ENCODE data around the gene NECTIN2. TPM values are rescaled to one million over a fixed set of nuclear protein-coding genes. Genes with fewer than 3 reads are reported as not detected.

The NECTIN2 gene
- polyA plus RNA-seq, 3 donors, result 5.6 to 18.2 (median 9.3) TPM

DNA sequence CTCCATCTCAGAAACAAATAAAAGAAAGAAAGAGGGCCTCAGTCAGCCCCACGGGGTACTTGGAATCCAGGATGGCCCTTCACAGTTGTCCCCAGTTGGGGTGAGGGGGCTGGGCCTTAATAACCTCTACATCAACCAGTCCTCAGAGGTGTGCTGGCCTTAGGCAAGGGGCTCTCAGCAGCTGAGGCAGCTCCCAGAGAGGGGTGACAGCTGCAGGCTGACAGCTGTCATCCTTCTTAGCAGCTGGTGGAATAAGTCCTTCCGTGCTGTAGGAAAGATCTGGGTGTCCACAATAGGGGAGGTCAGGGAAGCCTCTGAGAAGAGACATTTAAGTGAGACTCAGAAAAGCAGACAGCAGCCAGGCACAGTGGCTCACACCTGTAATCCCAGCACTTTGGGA is 29.8 kb upstream of the NECTIN2 start:
- no peak overlapping the region for H3K4me3 Mint-ChIP-seq
- H3K4me1 Mint-ChIP-seq, result no peaks in the 10 kb centered on the region
- H3K36me3 Mint-ChIP-seq, result no peaks in the 10 kb centered on the region
- H4K20me1 ChIP-seq (ENCODE audit: insufficient read depth, low read length), result no peaks in the 10 kb centered on the region
- intact Hi-C loops (cut with micrococcal nuclease), result no loop called here
- no CpG with 5 or more reads among the region's 2 CpGs for WGBS (ENCODE audit: insufficient coverage)
- no peaks in the 10 kb centered on the region for H3K9me3 ChIP-seq (replicated peaks in 1 of 2; ENCODE audit: control insufficient read depth in 1 of 2, insufficient read depth in 1 of 2, low read length in 2 of 2)
- no peaks in the 10 kb centered on the region for H3K79me2 ChIP-seq (ENCODE audit: insufficient read depth, low read length)
- H3K4me2 ChIP-seq (replicated peaks; ENCODE audit: extremely low read depth, low read length, poor library complexity, severe bottlenecking), result no peak overlapping the region
- TF ChIP-seq, protein P1, sequence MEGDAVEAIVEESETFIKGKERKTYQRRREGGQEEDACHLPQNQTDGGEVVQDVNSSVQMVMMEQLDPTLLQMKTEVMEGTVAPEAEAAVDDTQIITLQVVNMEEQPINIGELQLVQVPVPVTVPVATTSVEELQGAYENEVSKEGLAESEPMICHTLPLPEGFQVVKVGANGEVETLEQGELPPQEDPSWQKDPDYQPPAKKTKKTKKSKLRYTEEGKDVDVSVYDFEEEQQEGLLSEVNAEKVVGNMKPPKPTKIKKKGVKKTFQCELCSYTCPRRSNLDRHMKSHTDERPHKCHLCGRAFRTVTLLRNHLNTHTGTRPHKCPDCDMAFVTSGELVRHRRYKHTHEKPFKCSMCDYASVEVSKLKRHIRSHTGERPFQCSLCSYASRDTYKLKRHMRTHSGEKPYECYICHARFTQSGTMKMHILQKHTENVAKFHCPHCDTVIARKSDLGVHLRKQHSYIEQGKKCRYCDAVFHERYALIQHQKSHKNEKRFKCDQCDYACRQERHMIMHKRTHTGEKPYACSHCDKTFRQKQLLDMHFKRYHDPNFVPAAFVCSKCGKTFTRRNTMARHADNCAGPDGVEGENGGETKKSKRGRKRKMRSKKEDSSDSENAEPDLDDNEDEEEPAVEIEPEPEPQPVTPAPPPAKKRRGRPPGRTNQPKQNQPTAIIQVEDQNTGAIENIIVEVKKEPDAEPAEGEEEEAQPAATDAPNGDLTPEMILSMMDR (IDR thresholded peaks at IDR 0.05), result no peak
- no peak overlapping the region for H3K4me3 ChIP-seq (replicated peaks in 1 of 3; ENCODE audit: low read depth in 2 of 3, low read length in 3 of 3)
- no peak overlapping the region for H3K27ac ChIP-seq (ENCODE audit: low read depth in 1 of 2, low read length in 2 of 2)
- H3K9ac ChIP-seq (ENCODE audit: insufficient read depth, low read length, poor library complexity, severe bottlenecking), result no peak overlapping the region
- no peaks in the 10 kb centered on the region for H3K36me3 ChIP-seq (replicated peaks in 1 of 2; ENCODE audit: control insufficient read depth in 1 of 2, insufficient read depth in 2 of 2, low read length in 2 of 2)
- H3K27ac Mint-ChIP-seq, result no peak overlapping the region
- peaks cover 4 to 8% (median 4%) of the 10 kb centered on the region in 3 donors for H3K27me3 Mint-ChIP-seq (ENCODE audit: low read depth in 3 of 3)
- no peaks in the 10 kb centered on the region for H3K4me1 ChIP-seq (ENCODE audit: control insufficient read depth in 1 of 2, insufficient read depth in 2 of 2, low read length in 2 of 2)
- no peaks in the 10 kb centered on the region for H3K27me3 ChIP-seq (ENCODE audit: control insufficient read depth in 2 of 2, insufficient read depth in 2 of 2, low read length in 2 of 2)
- H3K9me3 Mint-ChIP-seq, result no peaks in the 10 kb centered on the region
- no peak for DNase-seq
- no peak overlapping the region for H2AFZ ChIP-seq (ENCODE audit: insufficient read depth, low read depth, low read length, poor library complexity, severe bottlenecking)

DNA sequence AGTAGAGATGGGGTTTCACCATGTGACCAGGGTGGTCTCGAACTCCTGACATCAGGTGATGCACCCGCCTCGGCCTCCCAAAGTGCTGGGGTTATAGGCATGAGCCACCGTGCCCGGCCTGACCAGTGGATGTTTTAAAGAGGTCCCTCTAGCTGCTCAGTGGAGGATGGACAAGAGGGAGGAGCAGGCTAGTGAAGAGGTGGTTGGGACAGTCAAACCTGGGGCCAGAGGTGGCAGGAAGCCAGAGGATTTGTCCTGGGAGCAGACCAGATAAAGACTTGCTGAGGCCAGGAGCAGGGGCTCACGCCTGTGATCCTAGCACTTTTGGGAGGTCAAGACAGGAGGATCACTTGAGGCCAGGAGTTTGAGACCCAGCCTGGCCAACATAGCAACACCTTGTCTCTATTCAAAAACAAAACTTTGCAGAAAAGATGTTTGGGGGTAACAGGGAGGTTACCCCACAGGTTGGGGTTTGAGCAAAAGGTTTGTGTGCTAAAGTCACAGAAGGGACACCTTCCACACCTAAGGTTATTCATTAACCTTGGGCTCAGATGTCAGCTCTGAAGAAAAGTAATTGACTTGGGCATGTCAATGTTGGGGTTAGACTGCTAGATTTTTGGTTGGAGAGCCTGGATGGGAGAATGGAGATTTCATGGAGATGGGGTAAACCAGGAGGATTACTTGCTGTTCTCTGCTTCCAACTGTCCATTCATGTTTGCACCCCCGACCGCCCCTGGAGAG is 28.2 kb upstream of the NECTIN2 start:
- H3K27ac Mint-ChIP-seq, result peak overlapping the region in 1 of 7 donors; percentile 35
- H3K4me3 ChIP-seq (replicated peaks in 1 of 3; ENCODE audit: low read depth in 2 of 3, low read length in 3 of 3), result no peak overlapping the region

More for the DNA sequence above, 28.2 kb upstream of the NECTIN2 start:
- TF ChIP-seq, protein P1 (IDR thresholded peaks at IDR 0.05), result no peak
- WGBS (ENCODE audit: insufficient coverage), result 97% methylated on average over 5 of the region's 8 CpGs
- Histone ChIP-seq H3K4me2 (replicated peaks; ENCODE audit: extremely low read depth, low read length, poor library complexity, severe bottlenecking) (no peak overlapping the region), H4K20me1 (ENCODE audit: insufficient read depth, low read length) (no peaks in the 10 kb centered on the region), H3K9me3 (replicated peaks in 1 of 2; ENCODE audit: control insufficient read depth in 1 of 2, insufficient read depth in 1 of 2, low read length in 2 of 2) (no peaks in the 10 kb centered on the region), H3K79me2 (ENCODE audit: insufficient read depth, low read length) (no peaks in the 10 kb centered on the region), H3K27me3 (ENCODE audit: control insufficient read depth in 2 of 2, insufficient read depth in 2 of 2, low read length in 2 of 2) (no peaks in the 10 kb centered on the region), H3K9ac (ENCODE audit: insufficient read depth, low read length, poor library complexity, severe bottlenecking) (no peak overlapping the region), H3K4me1 (ENCODE audit: control insufficient read depth in 1 of 2, insufficient read depth in 2 of 2, low read length in 2 of 2) (no peaks in the 10 kb centered on the region), H3K27ac (ENCODE audit: low read depth in 1 of 2, low read length in 2 of 2) (no peak overlapping the region), H3K36me3 (replicated peaks in 1 of 2; ENCODE audit: control insufficient read depth in 1 of 2, insufficient read depth in 2 of 2, low read length in 2 of 2) (no peaks in the 10 kb centered on the region), H2AFZ (ENCODE audit: insufficient read depth, low read depth, low read length, poor library complexity, severe bottlenecking) (no peak overlapping the region)
- Mint-ChIP-seq H3K27me3 (ENCODE audit: low read depth in 3 of 3) (peaks cover 4 to 11% (median 8%) of the 10 kb centered on the region in 3 donors), H3K4me3 (no peak overlapping the region), H3K4me1 (no peaks in the 10 kb centered on the region), H3K36me3 (no peaks in the 10 kb centered on the region), H3K9me3 (no peaks in the 10 kb centered on the region)
- no peak for DNase-seq
- intact Hi-C loops (cut with micrococcal nuclease), result no loop called here

All from CD14-positive monocyte (primary cell).